NOMO-1 treated with dmso at 0.1 percent for 144 hours (cell line): ENCODE measurements around the gene PDLIM3.
"Not testable (repeated sequence)": the region's sequence is repeated elsewhere in the genome, so short reads cannot be mapped to it uniquely, and the experiment has no call there.

ENCODE experiments used
- DNase-seq: peaks from one replicate; lab custom pipeline; 2025; ENCODE audit not compliant: unreplicated experiment; lab: John Stamatoyannopoulos, UW

PDLIM3 gene

DNA sequence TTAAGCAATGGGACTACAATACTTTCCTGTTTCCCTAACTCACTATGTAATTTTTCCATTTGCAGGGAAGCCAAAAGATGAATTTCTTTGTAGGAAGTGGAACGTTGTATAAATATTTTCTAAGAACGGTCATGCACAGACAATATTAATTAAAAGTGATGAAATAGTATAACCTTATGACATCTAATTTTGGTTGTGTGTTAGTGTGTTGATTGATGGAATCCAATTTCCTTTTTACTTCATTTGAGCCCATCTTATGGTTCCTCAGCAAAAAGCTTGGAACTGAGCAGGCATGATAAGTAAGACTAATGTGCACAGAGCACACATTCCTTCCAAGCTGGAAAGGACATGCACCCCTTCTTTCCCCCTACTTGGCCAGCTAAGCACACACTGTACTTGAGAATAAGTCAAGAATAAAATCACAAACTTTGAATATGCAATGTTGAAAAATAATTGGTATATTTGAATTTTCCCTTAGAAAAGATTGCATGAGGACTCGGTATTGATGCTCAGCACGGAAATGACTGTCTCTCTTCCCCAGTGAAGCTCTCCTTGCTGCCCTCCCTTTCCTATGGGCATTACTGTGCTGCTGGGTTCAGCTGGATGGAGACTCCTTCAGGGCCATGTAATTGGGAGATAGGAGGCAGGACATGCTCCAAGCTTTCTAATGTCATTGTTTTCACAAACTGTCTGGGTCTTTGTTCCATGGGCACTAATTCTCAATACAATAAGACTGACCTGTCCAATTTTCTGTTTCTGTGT is 19.2 kb upstream of the PDLIM3 start:
- no peak for DNase-seq

DNA sequence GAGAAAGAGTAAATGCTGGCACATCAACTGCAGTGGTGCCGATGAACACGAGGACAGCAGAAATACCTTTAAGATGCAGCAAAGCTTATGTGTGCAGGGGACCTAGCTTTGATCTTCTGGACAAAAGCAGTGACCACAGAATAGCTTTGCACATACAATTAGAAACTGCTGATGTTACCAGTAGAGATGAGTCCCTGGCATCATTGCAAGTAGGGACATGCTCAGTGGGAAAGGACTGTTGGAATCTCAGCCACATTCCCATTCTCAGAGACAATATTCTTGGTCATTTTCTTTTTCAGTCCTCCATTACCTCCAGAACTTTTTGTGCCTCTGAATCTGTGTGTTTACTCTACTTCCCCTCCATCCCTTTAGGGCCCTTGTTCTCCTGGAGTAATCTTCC is 16.9 kb upstream of the PDLIM3 start:
- DNase-seq, result no peak

DNA sequence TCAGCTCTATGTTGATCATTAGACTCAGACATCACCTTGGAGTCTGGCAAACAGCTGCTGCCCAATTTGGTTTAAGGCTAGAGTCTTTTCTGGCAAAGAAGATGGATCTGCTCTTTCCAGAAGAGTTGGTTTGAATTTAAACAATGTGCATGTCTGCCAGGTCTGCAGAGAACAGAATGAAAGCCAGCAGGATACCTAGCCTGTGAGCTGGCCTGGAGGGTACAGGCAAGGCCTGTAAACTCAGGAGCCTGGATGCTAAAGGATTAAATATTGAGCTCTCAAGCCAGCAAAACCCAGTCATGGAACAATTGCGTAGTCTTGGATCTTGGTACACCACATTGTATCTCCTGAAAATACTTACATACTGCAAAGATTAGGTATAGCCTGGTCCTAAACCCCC is 15.6 kb upstream of the PDLIM3 start:
- DNase-seq, result no peak

GRCh38 chr4:185549095-185549639 is 13.9 kb upstream of the PDLIM3 start:
- DNase-seq, result no peak

GRCh38 chr4:185548587-185548986 is 13.3 kb upstream of the PDLIM3 start:
- no peak for DNase-seq

GRCh38 chr4:185546335-185546734 is 11.0 kb upstream of the PDLIM3 start:
- no peak for DNase-seq

DNA sequence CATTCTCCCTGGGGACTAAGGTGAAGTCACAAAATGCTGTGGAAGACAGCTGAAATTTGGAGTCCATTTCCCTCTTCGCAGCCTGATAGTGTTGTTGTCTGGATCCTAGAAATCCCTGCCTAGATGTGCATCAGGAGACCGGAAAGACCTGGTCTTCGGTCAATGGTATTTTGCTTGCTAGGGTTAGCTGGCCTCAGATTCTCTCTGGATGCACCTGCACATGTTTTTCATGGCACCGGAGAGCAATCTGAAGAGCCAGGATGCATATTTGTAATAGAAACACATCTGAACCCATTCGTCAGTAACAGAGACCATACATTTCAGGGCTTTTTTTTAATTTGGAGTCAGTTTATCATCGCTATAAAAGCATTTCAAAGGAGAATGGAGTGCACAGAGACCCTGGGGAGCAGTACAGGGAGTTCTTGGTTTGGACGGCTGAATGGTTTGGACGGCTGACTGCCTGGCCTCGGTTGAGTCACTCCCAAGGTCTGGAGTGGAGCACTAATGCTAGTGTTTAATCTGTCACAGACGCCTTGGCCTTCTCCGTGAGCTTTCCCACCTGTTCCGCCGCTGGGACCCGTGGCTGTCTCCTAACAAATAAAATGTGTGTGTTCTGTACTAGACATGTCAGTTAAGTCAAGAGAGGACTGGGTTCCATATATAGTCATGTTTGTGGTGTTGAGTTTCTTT is 7.5 kb upstream of the PDLIM3 start:
- no peak for DNase-seq

GRCh38 chr4:185541251-185541727 is 6.0 kb upstream of the PDLIM3 start:
- DNase-seq, result no peak

- no peak for DNase-seq
Observed at GRCh38 chr4:185540487-185541120, 5.3 kb upstream of the PDLIM3 start.

DNA sequence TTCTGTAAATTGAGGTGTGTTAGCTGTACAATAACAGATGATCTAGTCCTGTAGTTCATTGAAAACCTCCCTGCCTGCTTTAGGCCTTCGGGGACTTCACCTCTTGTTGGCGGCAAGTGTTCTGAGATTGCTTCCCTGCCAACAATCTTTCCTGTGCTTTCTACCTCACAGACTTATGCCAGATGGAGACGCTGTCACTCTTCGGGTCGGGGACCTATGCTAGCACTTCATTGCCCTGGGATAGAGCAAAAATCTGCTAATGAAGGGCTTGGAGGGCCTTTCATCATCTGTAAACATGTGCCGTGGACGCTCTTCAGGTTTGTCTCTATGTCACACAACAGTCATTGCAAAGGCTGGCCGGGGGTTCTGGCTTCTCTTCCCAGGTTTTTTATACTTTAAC is 4.7 kb upstream of the PDLIM3 start:
- no peak for DNase-seq

- DNase-seq, result no peak
Observed at GRCh38 chr4:185538806-185539205, 3.5 kb upstream of the PDLIM3 start.

DNA sequence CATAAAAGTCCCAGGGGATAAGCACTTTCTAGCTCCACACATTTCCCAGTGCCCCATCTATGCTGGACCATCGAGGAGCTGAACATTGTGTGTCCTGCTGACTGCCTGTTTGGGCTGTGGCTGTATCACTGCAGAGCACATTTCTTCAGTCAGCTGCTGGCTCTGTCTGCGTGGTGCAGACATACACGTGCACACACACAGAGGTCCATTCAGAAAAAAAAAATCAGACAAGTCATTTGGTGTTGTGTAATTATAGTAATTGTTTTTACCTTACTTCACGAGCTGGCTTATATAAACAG is 1.1 kb upstream of the PDLIM3 start:
- no peak for DNase-seq

- no peak for DNase-seq
Observed at GRCh38 chr4:185535612-185536410, 504 bp upstream of the PDLIM3 start.

- no peak for DNase-seq
Observed at GRCh38 chr4:185534511-185534865, 819 bp downstream of the PDLIM3 start.

DNA sequence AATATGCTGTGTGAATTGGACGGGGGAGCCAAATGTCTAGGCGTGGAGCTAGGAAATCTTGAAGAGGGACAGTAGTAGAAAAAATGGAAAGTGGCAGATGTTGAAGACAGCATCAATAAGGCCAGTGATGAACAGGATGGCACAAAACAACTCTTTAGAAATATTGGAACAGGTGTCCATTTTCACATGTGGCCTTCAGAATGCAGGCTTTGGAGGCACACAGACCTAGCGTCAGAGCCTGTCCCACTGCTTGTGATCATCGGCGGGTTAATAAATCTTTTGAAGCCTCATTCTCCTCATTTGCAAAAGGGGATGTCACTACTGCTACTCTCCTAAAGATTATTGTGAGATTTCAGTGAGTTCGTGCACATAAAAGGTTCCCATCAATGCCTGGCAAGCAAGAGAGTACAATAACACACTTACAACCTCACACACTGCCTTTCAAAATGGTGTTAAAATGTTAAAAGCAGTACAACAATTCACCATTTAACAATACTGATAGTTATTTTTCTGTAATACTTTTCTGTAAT is 2.4 kb downstream of the PDLIM3 start:
- no peak for DNase-seq

DNA sequence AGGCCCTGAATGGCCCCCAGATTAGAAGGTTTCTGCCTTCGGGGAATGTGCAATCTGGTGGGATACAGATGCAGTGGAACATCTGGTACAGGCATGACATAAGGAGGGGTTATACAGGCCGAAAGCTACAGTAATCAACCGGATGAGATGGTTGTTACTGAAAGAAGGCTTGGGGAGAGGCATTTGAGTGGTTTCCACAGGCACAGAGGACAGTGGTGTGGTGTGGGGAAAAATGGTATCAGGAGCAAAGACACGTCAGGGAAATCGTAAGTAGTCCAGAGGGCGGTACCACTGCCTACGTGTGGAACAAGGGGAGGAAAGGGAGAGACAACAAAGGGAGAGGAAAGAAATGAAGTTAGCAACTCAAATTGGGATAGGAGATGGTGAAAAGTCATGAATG is 3.0 kb downstream of the PDLIM3 start:
- no peak for DNase-seq

GRCh38 chr4:185531654-185532053 is 3.7 kb downstream of the PDLIM3 start:
- not testable (repeated sequence) for DNase-seq

DNA sequence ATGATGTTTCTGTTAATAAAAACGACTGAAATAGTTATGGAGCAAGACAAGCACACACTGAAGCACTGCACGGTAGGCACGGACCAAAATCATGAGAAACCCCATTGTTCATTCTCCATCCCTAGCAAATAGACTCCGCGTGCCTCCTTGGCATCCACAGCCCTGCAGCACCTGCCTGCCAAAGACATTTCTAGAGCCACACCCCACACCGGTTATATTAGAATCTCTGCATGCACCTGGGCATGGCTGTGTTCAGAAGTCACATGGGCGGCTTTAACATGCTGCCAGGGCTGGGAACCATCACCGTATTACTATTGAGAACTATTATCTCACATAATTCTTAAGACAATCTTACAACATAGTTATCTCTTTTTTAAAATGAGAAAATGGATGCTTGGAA is 5.9 kb downstream of the PDLIM3 start:
- no peak for DNase-seq

- no peak for DNase-seq
Observed at GRCh38 chr4:185524888-185525863, 10.1 kb downstream of the PDLIM3 start.

- no peak for DNase-seq
Observed at GRCh38 chr4:185523862-185524261, 11.4 kb downstream of the PDLIM3 start.
